HCEC 1CT (cell line): ENCODE data around the gene TMEM131L.
"Not testable (repeated sequence)": the region's sequence is repeated elsewhere in the genome, so short reads cannot be mapped to it uniquely, and the experiment has no call there.

ENCODE experiments used
- DNase-seq: peaks from one replicate; pipeline ENCODE4 v3.0.0-alpha.2; 2017

The TMEM131L gene

GRCh38 chr4:153545822-153546221 lies 79.7 kb downstream of the TMEM131L start:
- DNase-seq: no peak

- DNase-seq: no peak
These were observed 80.1 kb downstream of the TMEM131L start for GRCh38 chr4:153546280-153546679.

GRCh38 chr4:153547520-153547919 lies 81.4 kb downstream of the TMEM131L start:
- no peak for DNase-seq

GRCh38 chr4:153548907-153549306 lies 82.7 kb downstream of the TMEM131L start:
- DNase-seq: not testable (repeated sequence)

- no peak for DNase-seq
These were observed 83.2 kb downstream of the TMEM131L start for GRCh38 chr4:153549405-153549804.

GRCh38 chr4:153553155-153553818 lies 87.1 kb downstream of the TMEM131L start:
- no peak for DNase-seq

GRCh38 chr4:153553819-153554170 lies 87.6 kb downstream of the TMEM131L start:
- no peak for DNase-seq

GRCh38 chr4:153555730-153556434 lies 89.7 kb downstream of the TMEM131L start:
- peak; percentile 44 for DNase-seq

- no peak for DNase-seq
These were observed 90.3 kb downstream of the TMEM131L start for GRCh38 chr4:153556435-153556815.

- no peak for DNase-seq
These were observed 94.7 kb downstream of the TMEM131L start for GRCh38 chr4:153560908-153561307.

- DNase-seq: peak; percentile 5
These were observed 98.7 kb downstream of the TMEM131L start for GRCh38 chr4:153564630-153565525.

GRCh38 chr4:153566631-153567150 lies 100.5 kb downstream of the TMEM131L start:
- no peak for DNase-seq

- not testable (repeated sequence) for DNase-seq
These were observed 101.5 kb downstream of the TMEM131L start for GRCh38 chr4:153567660-153568059.

GRCh38 chr4:153570228-153570973 lies 104.2 kb downstream of the TMEM131L start:
- no peak for DNase-seq

GRCh38 chr4:153571006-153571545 lies 104.9 kb downstream of the TMEM131L start:
- DNase-seq: no peak

- DNase-seq: no peak
These were observed 106.4 kb downstream of the TMEM131L start for GRCh38 chr4:153572609-153573008.

GRCh38 chr4:153573221-153573620 lies 107.1 kb downstream of the TMEM131L start:
- no peak for DNase-seq

- DNase-seq: peak; percentile 67
These were observed 108.0 kb downstream of the TMEM131L start for GRCh38 chr4:153573881-153574802.

- no peak for DNase-seq
These were observed 110.2 kb downstream of the TMEM131L start for GRCh38 chr4:153576443-153576774.

- DNase-seq: no peak
These were observed 110.9 kb downstream of the TMEM131L start for GRCh38 chr4:153577053-153577452.

GRCh38 chr4:153579410-153579809 lies 113.2 kb downstream of the TMEM131L start:
- no peak for DNase-seq
